22Rv1 (cell line): ENCODE results near the gene ERRFI1.

Experiments
- CTCF ChIP-seq: fragments of 450-650 bp; IDR thresholded peaks from 2 replicates; pipeline ENCODE4 v1.5.1; 2017; ENCODE audit warnings: mild to moderate bottlenecking
- ZFX ChIP-seq: fragments of 450-650 bp; IDR thresholded peaks from 2 replicates; pipeline ENCODE4 v1.6.1; 2017; ENCODE audit warnings: antibody characterized with exemption, borderline replicate concordance

- TF ChIP-seq CTCF: no peak
- no peak for TF ChIP-seq ZFX
Measured at GRCh38 chr1:8035289-8035688, 9.2 kb upstream of the ERRFI1 start.
